A549 (cell line): Measurements from ENCODE around the gene OR6K6.

Source experiments
- CHD2 ChIP-seq: fragments of 150-350 bp; IDR thresholded peaks from 2 replicates; pipeline ENCODE4 v1.6.1; 2014; ENCODE audit warnings: low read length; ENCODE audit not compliant: partially characterized antibody
- EP300 ChIP-seq, 2 experiments: fragments of >200 bp; sonication (Bioruptor Twin); formaldehyde crosslinking; IDR thresholded peaks; 2 replicates in 1 of 2; 3 replicates in 1 of 2; pipeline ENCODE4 v1.6.1; 2016 to 2017
- HOXA7 ChIP-seq: fragments of 250-450 bp; sonication (Bioruptor Pico); IDR thresholded peaks from 2 replicates; pipeline ENCODE4 v1.5.0; 2020; ENCODE audit warnings: mild to moderate bottlenecking, moderate library complexity
- NFE2L2 ChIP-seq: fragments of 150-350 bp; conservative IDR thresholded peaks from 2 replicates; pipeline ENCODE4 v1.6.1; 2014; ENCODE audit warnings: low read length
- NR3C1 ChIP-seq: fragments of >200 bp; sonication (Bioruptor Twin); formaldehyde crosslinking; IDR thresholded peaks from 3 replicates; pipeline ENCODE4 v1.6.1; 2017
- POLR2A ChIP-seq: IDR thresholded peaks from 2 replicates; pipeline ENCODE4 v1.6.1; 2012; ENCODE audit warnings: mild to moderate bottlenecking, low read length
- POLR2AphosphoS2 ChIP-seq: conservative IDR thresholded peaks from 2 replicates; pipeline ENCODE4 v1.6.1; 2012; ENCODE audit warnings: low read length, improper control_type of control experiment, inconsistent platforms
- SMC3 ChIP-seq: fragments of >200 bp; sonication (Bioruptor Twin); formaldehyde crosslinking; IDR thresholded peaks from 3 replicates; pipeline ENCODE4 v1.6.1; 2018; ENCODE audit warnings: inconsistent platforms
- TF ChIP-seq, protein P1 (sequence below): fragments of >200 bp; sonication (Bioruptor Twin); formaldehyde crosslinking; IDR thresholded peaks from 3 replicates; pipeline ENCODE4 v1.5.1; 2016
- TF ChIP-seq, protein P2 (sequence below): IDR thresholded peaks from 2 replicates; pipeline ENCODE4 v1.6.1; 2012
- TF ChIP-seq, protein P3 (sequence below): IDR thresholded peaks from 2 replicates; pipeline ENCODE4 v1.6.1; 2012; ENCODE audit warnings: low read depth, borderline replicate concordance
- TF ChIP-seq, protein P4 (sequence below): fragments of 450-650 bp; IDR thresholded peaks from 2 replicates; pipeline ENCODE4 v1.6.1; 2014; ENCODE audit warnings: antibody characterized with exemption
- TF ChIP-seq, protein P5 (sequence below): fragments of 150-350 bp; IDR thresholded peaks from 2 replicates; pipeline ENCODE4 v1.6.1; 2014; ENCODE audit warnings: low read depth, mild to moderate bottlenecking, low read length

DNA sequence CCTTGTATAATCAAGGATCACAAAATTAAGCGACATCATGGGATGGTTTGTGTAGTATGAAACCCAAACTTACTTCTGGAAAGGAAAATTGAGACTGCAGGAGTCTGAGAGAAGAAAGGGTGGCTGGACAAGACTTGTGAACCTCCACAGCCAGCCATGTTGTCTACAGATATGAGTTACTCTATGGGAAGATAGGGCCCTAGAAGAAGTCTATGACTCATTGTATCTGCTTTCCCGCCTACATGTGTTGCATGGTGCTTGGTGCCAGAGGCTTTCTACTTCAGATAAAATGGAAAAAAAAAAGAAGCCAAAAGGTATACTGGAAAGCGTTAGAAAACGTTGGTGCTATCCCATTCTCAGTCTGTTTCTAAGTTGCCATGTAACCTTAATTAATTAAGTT, 45.2 kb downstream of the OR6K6 start:
- TF ChIP-seq POLR2A (no peak), CHD2 (no peak), EP300 (IDR thresholded peaks at IDR 0.05) (no peak), NR3C1 (no peak), SMC3 (no peak), POLR2AphosphoS2 (no peak), NFE2L2 (no peak), HOXA7 (no peak)
- TF ChIP-seq, protein P1, sequence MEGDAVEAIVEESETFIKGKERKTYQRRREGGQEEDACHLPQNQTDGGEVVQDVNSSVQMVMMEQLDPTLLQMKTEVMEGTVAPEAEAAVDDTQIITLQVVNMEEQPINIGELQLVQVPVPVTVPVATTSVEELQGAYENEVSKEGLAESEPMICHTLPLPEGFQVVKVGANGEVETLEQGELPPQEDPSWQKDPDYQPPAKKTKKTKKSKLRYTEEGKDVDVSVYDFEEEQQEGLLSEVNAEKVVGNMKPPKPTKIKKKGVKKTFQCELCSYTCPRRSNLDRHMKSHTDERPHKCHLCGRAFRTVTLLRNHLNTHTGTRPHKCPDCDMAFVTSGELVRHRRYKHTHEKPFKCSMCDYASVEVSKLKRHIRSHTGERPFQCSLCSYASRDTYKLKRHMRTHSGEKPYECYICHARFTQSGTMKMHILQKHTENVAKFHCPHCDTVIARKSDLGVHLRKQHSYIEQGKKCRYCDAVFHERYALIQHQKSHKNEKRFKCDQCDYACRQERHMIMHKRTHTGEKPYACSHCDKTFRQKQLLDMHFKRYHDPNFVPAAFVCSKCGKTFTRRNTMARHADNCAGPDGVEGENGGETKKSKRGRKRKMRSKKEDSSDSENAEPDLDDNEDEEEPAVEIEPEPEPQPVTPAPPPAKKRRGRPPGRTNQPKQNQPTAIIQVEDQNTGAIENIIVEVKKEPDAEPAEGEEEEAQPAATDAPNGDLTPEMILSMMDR, result no peak
- TF ChIP-seq, protein P2, sequence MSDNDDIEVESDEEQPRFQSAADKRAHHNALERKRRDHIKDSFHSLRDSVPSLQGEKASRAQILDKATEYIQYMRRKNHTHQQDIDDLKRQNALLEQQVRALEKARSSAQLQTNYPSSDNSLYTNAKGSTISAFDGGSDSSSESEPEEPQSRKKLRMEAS, result no peak
- TF ChIP-seq, protein P3, sequence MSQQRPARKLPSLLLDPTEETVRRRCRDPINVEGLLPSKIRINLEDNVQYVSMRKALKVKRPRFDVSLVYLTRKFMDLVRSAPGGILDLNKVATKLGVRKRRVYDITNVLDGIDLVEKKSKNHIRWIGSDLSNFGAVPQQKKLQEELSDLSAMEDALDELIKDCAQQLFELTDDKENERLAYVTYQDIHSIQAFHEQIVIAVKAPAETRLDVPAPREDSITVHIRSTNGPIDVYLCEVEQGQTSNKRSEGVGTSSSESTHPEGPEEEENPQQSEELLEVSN, result no peak
- TF ChIP-seq, protein P4, sequence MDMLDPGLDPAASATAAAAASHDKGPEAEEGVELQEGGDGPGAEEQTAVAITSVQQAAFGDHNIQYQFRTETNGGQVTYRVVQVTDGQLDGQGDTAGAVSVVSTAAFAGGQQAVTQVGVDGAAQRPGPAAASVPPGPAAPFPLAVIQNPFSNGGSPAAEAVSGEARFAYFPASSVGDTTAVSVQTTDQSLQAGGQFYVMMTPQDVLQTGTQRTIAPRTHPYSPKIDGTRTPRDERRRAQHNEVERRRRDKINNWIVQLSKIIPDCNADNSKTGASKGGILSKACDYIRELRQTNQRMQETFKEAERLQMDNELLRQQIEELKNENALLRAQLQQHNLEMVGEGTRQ, result no peak
- TF ChIP-seq, protein P5, sequence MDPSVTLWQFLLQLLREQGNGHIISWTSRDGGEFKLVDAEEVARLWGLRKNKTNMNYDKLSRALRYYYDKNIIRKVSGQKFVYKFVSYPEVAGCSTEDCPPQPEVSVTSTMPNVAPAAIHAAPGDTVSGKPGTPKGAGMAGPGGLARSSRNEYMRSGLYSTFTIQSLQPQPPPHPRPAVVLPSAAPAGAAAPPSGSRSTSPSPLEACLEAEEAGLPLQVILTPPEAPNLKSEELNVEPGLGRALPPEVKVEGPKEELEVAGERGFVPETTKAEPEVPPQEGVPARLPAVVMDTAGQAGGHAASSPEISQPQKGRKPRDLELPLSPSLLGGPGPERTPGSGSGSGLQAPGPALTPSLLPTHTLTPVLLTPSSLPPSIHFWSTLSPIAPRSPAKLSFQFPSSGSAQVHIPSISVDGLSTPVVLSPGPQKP, result no peak
